HepG2 (cell line): ENCODE data around the gene GJD3. TPM values are rescaled to one million over a fixed set of nuclear protein-coding genes. Genes with fewer than 3 reads are reported as not detected.

Experiments used
- AHR ChIP-seq: IDR thresholded peaks from 2 replicates; pipeline ENCODE4 v1.6.1; 2018; ENCODE audit warnings: missing genetic modification reagents, missing compliant biosample characterization
- ATF7 ChIP-seq, 2 experiments: fragments of 450-650 bp in 1 of 2; sonication (generic) in 1 of 2; formaldehyde crosslinking in 1 of 2; IDR thresholded peaks; 2 replicates each; pipeline versions ENCODE4 v1.4.0 to v1.6.1; 2016 to 2020; ENCODE audit warnings: antibody characterized with exemption in 1 of 2, mild to moderate bottlenecking in 1 of 2, missing genetic modification reagents in 1 of 2
- CCDC6 ChIP-seq: sonication (generic); formaldehyde crosslinking; IDR thresholded peaks from 2 replicates; pipeline ENCODE4 v1.8.1; 2022; ENCODE audit warnings: mild to moderate bottlenecking, missing genetic modification reagents, moderate library complexity
- CREB1 ChIP-seq, 2 experiments: fragments of 450-650 bp in 1 of 2; IDR thresholded peaks; 2 replicates each; pipeline ENCODE4 v1.6.1; 2016 to 2017; ENCODE audit warnings: control low read depth in 1 of 2, mild to moderate bottlenecking in 1 of 2, missing compliant biosample characterization in 1 of 2, missing genetic modification characterization in 1 of 2
- GFI1 ChIP-seq: sonication (generic); formaldehyde crosslinking; IDR thresholded peaks from 2 replicates; pipeline ENCODE4 v1.5.0; 2020; ENCODE audit warnings: missing genetic modification reagents, mild to moderate bottlenecking, borderline replicate concordance
- HMG20B ChIP-seq: conservative IDR thresholded peaks from 2 replicates; pipeline ENCODE4 v1.6.1; 2016; ENCODE audit warnings: missing genetic modification reagents, missing compliant biosample characterization
- NAIF1 ChIP-seq: sonication (generic); formaldehyde crosslinking; IDR thresholded peaks from 2 replicates; pipeline ENCODE4 v1.5.0; 2020; ENCODE audit warnings: mild to moderate bottlenecking, missing genetic modification reagents, borderline replicate concordance
- NCOA1 ChIP-seq: sonication (generic); formaldehyde crosslinking; IDR thresholded peaks from 2 replicates; pipeline ENCODE4 v1.9.0; 2021; ENCODE audit warnings: missing genetic modification reagents
- NCOA2 ChIP-seq: sonication (generic); formaldehyde crosslinking; IDR thresholded peaks from 2 replicates; pipeline ENCODE4 v1.8.0; 2022; ENCODE audit warnings: inconsistent platforms
- NR2F2 ChIP-seq: IDR thresholded peaks from 2 replicates; pipeline ENCODE4 v1.6.1; 2012; ENCODE audit warnings: low read depth, inconsistent platforms, borderline replicate concordance
- PHF20 ChIP-seq: sonication (generic); formaldehyde crosslinking; IDR thresholded peaks from 2 replicates; pipeline ENCODE4 v1.5.0; 2020; ENCODE audit warnings: mild to moderate bottlenecking, missing genetic modification reagents
- RFX5 ChIP-seq: IDR thresholded peaks from 2 replicates; pipeline ENCODE4 v1.6.1; 2011; ENCODE audit warnings: low read depth, low read length, improper control_type of control experiment
- RXRB ChIP-seq: IDR thresholded peaks from 2 replicates; pipeline ENCODE4 v1.6.1; 2016; ENCODE audit warnings: borderline replicate concordance, missing genetic modification reagents, missing compliant biosample characterization
- SMAD1 ChIP-seq: sonication (generic); formaldehyde crosslinking; IDR thresholded peaks from 2 replicates; pipeline ENCODE4 v1.4.0; 2020; ENCODE audit warnings: missing genetic modification reagents, low read depth, mild to moderate bottlenecking, borderline replicate concordance
- YEATS4 ChIP-seq: sonication (generic); formaldehyde crosslinking; IDR thresholded peaks from 2 replicates; pipeline ENCODE4 v1.4.0; 2020; ENCODE audit warnings: missing genetic modification reagents, borderline replicate concordance
- ZEB1 ChIP-seq: IDR thresholded peaks from 2 replicates; pipeline ENCODE4 v1.6.1; 2012; ENCODE audit warnings: mild to moderate bottlenecking, low read depth, inconsistent platforms; ENCODE audit not compliant: insufficient replicate concordance
- ZNF557 ChIP-seq: sonication (generic); formaldehyde crosslinking; IDR thresholded peaks from 2 replicates; pipeline ENCODE4 v1.4.0; 2020; ENCODE audit warnings: missing genetic modification reagents
- ZNF614 ChIP-seq: IDR thresholded peaks from 2 replicates; pipeline ENCODE4 v1.6.1; 2018; ENCODE audit warnings: missing biosample characterization, missing genetic modification reagents, inconsistent platforms, borderline replicate concordance
- ZNF615 ChIP-seq: sonication (generic); formaldehyde crosslinking; IDR thresholded peaks from 2 replicates; pipeline ENCODE4 v1.5.0; 2020; ENCODE audit warnings: mild to moderate bottlenecking, missing genetic modification reagents, borderline replicate concordance
- ZNF761 ChIP-seq: sonication (generic); formaldehyde crosslinking; conservative IDR thresholded peaks from 2 replicates; pipeline ENCODE4 v1.4.0; 2020; ENCODE audit warnings: mild to moderate bottlenecking, missing genetic modification reagents
- polyA plus RNA-seq, 8 experiments: library from polyadenylated mRNA; depleted of rRNA in 3 of 8; stranded (reverse) in 7 of 8; unstranded in 1 of 8; fragments of >200 nt; fragmentation: Illumina TruSeq in 4 of 8; extraction: Trizol in 4 of 8; gene quantifications; 2 replicates each; pipeline versions ENCODE4 v1.2.1 to v1.2.3, GENCODE V29; 2011 to 2016; ENCODE audit warnings: low read depth in 4 of 8, missing spikeins in 1 of 8, mixed read lengths in 1 of 8; ENCODE audit not compliant: insufficient read depth in 1 of 8
- total RNA-seq, 5 experiments: library from RNA; depleted of rRNA; stranded (reverse); fragments of >200 nt; fragmentation: Illumina TruSeq; extraction: Trizol; gene quantifications; 2 replicates each; pipeline ENCODE4 v1.2.3, GENCODE V29; 2016; ENCODE audit warnings: low read depth in 1 of 5
- TF ChIP-seq, protein P1 (sequence below): sonication (generic); formaldehyde crosslinking; IDR thresholded peaks from 2 replicates; pipeline ENCODE4 v1.5.0; 2020; ENCODE audit warnings: mild to moderate bottlenecking, missing genetic modification reagents
- TF ChIP-seq, protein P2 (sequence below): sonication (generic); formaldehyde crosslinking; IDR thresholded peaks from 2 replicates; pipeline ENCODE4 v1.8.0; 2022; ENCODE audit warnings: mild to moderate bottlenecking, missing genetic modification reagents, borderline replicate concordance
- TF ChIP-seq, protein P3 (sequence below): sonication (generic); formaldehyde crosslinking; IDR thresholded peaks from 2 replicates; pipeline ENCODE4 v1.4.0; 2020; ENCODE audit warnings: missing genetic modification reagents; ENCODE audit errors: not compliant biosample characterization
- TF ChIP-seq, protein P4 (sequence below): sonication (generic); IDR thresholded peaks from 2 replicates; pipeline ENCODE4 v1.6.1; 2016; ENCODE audit warnings: low read depth, borderline replicate concordance

The GJD3 gene
- total and polyA plus RNA-seq, 2 of the 13 experiments (the other 11 are each of a cell fraction or from before 2014, with no cell fraction given), result not detected

DNA sequence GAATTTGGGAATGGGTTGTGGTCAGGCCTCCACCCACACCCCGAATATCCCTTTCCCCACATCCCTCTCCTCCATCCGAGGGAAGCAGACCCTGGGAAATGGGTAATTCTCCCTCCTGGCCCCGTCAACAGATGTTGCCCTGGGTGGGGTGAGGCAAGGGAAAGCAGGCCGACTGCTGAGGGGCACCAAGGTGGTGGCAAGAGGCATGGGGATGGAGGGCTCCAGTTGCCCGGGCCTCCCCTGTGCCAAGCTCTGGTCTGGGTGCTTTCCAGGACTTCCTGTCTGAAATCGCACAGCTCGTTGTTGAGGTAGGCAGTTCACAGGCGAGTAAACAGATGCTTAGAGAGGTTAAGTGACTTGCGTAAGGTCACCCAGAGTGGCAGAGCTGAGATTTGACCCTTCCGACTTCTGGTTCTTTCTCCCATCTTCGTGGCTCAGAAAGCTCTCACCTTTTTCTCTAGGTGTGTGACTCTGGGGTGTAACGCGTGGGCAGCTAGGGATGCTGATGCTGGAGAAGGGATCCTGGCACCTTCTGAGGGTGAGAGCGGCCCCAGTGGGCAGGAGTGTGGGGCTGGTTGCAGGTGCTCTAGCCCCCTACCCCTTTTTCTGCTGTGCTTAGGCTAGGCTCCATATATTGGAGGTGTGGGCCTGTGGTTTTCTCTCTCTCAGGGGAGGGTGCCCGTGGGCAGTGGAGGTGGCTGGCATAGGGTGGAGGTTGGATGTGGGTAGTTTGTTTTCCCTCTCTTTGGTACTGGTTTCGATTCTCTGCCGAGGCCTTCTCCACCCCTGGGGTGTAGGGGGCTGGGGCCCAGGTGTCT, 38.3 kb downstream of the GJD3 start (continued):
- TF ChIP-seq, protein P1, sequence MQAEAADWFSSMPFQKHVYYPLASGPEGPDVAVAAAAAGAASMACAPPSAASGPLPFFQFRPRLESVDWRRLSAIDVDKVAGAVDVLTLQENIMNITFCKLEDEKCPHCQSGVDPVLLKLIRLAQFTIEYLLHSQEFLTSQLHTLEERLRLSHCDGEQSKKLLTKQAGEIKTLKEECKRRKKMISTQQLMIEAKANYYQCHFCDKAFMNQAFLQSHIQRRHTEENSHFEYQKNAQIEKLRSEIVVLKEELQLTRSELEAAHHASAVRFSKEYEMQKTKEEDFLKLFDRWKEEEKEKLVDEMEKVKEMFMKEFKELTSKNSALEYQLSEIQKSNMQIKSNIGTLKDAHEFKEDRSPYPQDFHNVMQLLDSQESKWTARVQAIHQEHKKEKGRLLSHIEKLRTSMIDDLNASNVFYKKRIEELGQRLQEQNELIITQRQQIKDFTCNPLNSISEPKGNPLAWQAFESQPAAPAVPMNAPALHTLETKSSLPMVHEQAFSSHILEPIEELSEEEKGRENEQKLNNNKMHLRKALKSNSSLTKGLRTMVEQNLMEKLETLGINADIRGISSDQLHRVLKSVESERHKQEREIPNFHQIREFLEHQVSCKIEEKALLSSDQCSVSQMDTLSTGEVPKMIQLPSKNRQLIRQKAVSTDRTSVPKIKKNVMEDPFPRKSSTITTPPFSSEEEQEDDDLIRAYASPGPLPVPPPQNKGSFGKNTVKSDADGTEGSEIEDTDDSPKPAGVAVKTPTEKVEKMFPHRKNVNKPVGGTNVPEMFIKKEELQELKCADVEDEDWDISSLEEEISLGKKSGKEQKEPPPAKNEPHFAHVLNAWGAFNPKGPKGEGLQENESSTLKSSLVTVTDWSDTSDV, result no peak
- TF ChIP-seq, protein P2, sequence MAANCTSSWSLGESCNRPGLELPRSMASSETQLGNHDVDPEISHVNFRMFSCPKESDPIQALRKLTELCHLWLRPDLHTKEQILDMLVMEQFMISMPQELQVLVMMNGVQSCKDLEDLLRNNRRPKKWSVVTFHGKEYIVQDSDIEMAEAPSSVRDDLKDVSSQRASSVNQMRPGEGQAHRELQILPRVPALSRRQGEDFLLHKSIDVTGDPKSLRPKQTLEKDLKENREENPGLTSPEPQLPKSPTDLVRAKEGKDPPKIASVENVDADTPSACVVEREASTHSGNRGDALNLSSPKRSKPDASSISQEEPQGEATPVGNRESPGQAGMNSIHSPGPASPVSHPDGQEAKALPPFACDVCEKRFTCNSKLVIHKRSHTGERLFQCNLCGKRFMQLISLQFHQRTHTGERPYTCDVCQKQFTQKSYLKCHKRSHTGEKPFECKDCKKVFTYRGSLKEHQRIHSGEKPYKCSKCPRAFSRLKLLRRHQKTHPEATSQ (CRISPR knock-in tag), result no peak
- no peak for TF ChIP-seq NCOA1 (CRISPR knock-in tag)
- TF ChIP-seq ZNF557 (CRISPR knock-in tag), result no peak
- TF ChIP-seq YEATS4, result no peak
- no peak for TF ChIP-seq ZEB1
- peak; percentile 100 for TF ChIP-seq HMG20B (CRISPR knock-in tag)
- peak; percentile 72; the same call in 1 of the 2 replicates for TF ChIP-seq RXRB (CRISPR knock-in tag)
- peak; percentile 38; the same call in 1 of the 2 replicates for TF ChIP-seq CCDC6 (CRISPR knock-in tag)
- TF ChIP-seq, protein P3, sequence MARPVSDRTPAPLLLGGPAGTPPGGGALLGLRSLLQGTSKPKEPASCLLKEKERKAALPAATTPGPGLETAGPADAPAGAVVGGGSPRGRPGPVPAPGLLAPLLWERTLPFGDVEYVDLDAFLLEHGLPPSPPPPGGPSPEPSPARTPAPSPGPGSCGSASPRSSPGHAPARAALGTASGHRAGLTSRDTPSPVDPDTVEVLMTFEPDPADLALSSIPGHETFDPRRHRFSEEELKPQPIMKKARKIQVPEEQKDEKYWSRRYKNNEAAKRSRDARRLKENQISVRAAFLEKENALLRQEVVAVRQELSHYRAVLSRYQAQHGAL (CRISPR knock-in tag), result no peak
- TF ChIP-seq AHR (CRISPR knock-in tag), result no peak
- TF ChIP-seq NAIF1 (CRISPR knock-in tag), result no peak
- peak; percentile 99 for TF ChIP-seq NR2F2
- peak; percentile 100 for TF ChIP-seq GFI1
- TF ChIP-seq, protein P4, sequence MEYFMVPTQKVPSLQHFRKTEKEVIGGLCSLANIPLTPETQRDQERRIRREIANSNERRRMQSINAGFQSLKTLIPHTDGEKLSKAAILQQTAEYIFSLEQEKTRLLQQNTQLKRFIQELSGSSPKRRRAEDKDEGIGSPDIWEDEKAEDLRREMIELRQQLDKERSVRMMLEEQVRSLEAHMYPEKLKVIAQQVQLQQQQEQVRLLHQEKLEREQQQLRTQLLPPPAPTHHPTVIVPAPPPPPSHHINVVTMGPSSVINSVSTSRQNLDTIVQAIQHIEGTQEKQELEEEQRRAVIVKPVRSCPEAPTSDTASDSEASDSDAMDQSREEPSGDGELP, result no peak
- TF ChIP-seq ATF7 (IDR thresholded peaks at IDR 0.05), result no peak
- TF ChIP-seq ATF7 (CRISPR knock-in tag; IDR thresholded peaks at IDR 0.05), result 0 out of 2 replicates have a peak, but pooled peaks have one; percentile 45
- TF ChIP-seq CREB1 (IDR thresholded peaks at IDR 0.05), result no peak
- no peak for TF ChIP-seq CREB1 (CRISPR knock-in tag; IDR thresholded peaks at IDR 0.05)
- no peak for TF ChIP-seq ZNF615 (CRISPR knock-in tag)
- TF ChIP-seq ZNF614 (CRISPR knock-in tag), result no peak
- TF ChIP-seq RFX5, result no peak
- no peak for TF ChIP-seq NCOA2 (CRISPR knock-in tag)
- TF ChIP-seq PHF20, result no peak
- no peak for TF ChIP-seq ZNF761 (CRISPR knock-in tag)
- TF ChIP-seq SMAD1, result 0 out of 2 replicates have a peak, but pooled peaks have one; percentile 47
